Middle frontal gyrus (tissue), 1 donor: ENCODE measurements around the gene AMDHD2.
"Not testable (repeated sequence)": the region's sequence is repeated elsewhere in the genome, so short reads cannot be mapped to it uniquely, and the experiment has no call there.

Experiments
- DNase-seq: peaks from one replicate; pipeline ENCODE4 v3.0.0-alpha.2; 2015; ENCODE audit warnings: low spot score; ENCODE audit errors: extremely low spot score

The AMDHD2 gene

GRCh38 chr16:2572704-2573103 lies 52.5 kb downstream of the AMDHD2 start:
- DNase-seq = not testable (repeated sequence)

- not testable (repeated sequence) for DNase-seq
Observed at GRCh38 chr16:2575839-2576238, 55.7 kb downstream of the AMDHD2 start.

GRCh38 chr16:2577044-2577443 lies 56.9 kb downstream of the AMDHD2 start:
- DNase-seq = not testable (repeated sequence)

GRCh38 chr16:2578905-2579304 lies 58.7 kb downstream of the AMDHD2 start:
- DNase-seq = not testable (repeated sequence)

- not testable (repeated sequence) for DNase-seq
Observed at GRCh38 chr16:2580143-2580542, 60.0 kb downstream of the AMDHD2 start.

- DNase-seq = not testable (repeated sequence)
Observed at GRCh38 chr16:2580818-2581217, 60.6 kb downstream of the AMDHD2 start.
